GM13976 (cell line): ENCODE data around the gene TMEM235.
"Not testable (repeated sequence)": the region's sequence is repeated elsewhere in the genome, so short reads cannot be mapped to it uniquely, and the experiment has no call there.

Source experiments
- DNase-seq: peaks from one replicate; pipeline ENCODE4 v3.0.0; 2012; ENCODE audit warnings: low spot score
- in situ Hi-C: fragments of 300-500 bp; cut with MboI; formaldehyde crosslinking; loops from one replicate; pipeline ENCODE4 v1.12.0; 2022; ENCODE audit warnings: low sequenced_read_pairs, mixed read lengths, inconsistent platforms; ENCODE audit not compliant: unreplicated experiment
- TF ChIP-seq, protein P1 (sequence below): IDR thresholded peaks from 2 replicates; pipeline ENCODE4 v1.5.1; 2012; ENCODE audit warnings: borderline replicate concordance, mild to moderate bottlenecking; ENCODE audit not compliant: insufficient read depth; ENCODE audit errors: extremely low read depth, missing control alignments, control extremely low read depth

The TMEM235 gene

GRCh38 chr17:78232859-78233173, 1.4 kb downstream of the TMEM235 start:
- peak; percentile 50 for DNase-seq
- TF ChIP-seq, protein P1, sequence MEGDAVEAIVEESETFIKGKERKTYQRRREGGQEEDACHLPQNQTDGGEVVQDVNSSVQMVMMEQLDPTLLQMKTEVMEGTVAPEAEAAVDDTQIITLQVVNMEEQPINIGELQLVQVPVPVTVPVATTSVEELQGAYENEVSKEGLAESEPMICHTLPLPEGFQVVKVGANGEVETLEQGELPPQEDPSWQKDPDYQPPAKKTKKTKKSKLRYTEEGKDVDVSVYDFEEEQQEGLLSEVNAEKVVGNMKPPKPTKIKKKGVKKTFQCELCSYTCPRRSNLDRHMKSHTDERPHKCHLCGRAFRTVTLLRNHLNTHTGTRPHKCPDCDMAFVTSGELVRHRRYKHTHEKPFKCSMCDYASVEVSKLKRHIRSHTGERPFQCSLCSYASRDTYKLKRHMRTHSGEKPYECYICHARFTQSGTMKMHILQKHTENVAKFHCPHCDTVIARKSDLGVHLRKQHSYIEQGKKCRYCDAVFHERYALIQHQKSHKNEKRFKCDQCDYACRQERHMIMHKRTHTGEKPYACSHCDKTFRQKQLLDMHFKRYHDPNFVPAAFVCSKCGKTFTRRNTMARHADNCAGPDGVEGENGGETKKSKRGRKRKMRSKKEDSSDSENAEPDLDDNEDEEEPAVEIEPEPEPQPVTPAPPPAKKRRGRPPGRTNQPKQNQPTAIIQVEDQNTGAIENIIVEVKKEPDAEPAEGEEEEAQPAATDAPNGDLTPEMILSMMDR = no peak
- in situ Hi-C loops = no loop called here

- no peak for DNase-seq
- TF ChIP-seq, protein P1 = no peak
- in situ Hi-C loops = no loop called here
Measured at GRCh38 chr17:78233678-78234077, 2.2 kb downstream of the TMEM235 start.

- TF ChIP-seq, protein P1 = no peak
- no peak for DNase-seq
- in situ Hi-C loops = no loop called here
Measured at GRCh38 chr17:78234261-78234865, 2.9 kb downstream of the TMEM235 start.

DNA sequence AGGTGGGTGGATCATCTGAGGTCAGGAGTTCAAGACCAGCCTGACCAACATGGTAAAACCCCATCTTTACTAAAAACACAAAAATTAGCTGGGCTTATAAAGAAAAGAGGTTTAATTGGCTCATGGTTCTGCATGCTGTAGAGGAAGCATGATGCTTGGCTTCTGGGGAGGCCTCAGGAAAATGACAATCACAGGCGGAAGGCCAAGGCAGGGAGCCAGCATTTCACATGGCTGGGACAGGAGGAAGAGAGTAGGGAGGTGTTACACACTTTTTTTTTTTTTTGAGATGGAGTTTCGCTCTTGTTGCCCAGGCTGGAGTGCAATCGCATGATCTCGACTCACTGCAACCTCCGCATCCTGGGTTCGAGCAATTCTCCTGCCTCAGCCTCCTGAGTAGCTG, 3.6 kb downstream of the TMEM235 start:
- DNase-seq, in situ Hi-C loops: not testable (repeated sequence)

GRCh38 chr17:78235885-78236284, 4.5 kb downstream of the TMEM235 start:
- DNase-seq = no peak
- in situ Hi-C loops = no loop called here
- TF ChIP-seq, protein P1 = no peak

DNA sequence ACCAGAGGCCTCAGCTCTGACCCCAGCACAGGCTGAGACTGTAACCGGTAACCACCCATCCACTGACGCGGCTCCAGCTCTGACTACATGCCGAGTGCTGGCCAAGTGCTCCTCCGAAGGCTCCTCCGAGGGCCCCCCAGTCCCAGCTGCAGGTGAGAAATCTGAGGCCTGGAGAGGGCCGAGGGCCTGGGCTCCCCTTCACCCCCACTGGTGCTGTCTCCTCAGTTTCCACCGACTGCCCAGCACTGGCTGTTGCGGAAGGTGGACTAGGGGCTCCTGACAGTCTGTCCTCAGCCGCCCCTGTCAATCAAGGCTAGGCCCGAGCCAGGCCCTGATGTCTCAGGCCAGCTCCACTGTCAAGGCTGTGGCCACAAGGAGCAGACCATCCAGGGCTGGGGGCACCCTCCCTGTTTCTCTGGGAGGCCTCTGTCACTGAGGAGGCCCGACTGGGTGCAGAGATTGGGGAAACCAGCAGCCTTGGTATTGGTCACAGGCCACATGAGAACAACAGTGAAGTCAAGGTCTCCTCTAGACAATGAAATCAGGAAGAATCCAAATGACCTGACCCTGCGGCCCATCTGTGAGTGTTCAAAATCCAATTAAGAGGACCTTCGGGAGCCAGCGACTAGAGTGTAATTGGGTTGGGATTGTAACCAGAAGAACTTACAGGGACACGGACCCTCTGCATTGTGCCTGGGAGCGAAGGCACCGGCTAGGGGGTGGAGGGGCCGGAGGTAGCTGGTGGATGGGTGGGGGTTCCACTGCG, 5.1 kb downstream of the TMEM235 start:
- TF ChIP-seq, protein P1 = no peak
- in situ Hi-C loops = no loop called here
- DNase-seq = no peak

DNA sequence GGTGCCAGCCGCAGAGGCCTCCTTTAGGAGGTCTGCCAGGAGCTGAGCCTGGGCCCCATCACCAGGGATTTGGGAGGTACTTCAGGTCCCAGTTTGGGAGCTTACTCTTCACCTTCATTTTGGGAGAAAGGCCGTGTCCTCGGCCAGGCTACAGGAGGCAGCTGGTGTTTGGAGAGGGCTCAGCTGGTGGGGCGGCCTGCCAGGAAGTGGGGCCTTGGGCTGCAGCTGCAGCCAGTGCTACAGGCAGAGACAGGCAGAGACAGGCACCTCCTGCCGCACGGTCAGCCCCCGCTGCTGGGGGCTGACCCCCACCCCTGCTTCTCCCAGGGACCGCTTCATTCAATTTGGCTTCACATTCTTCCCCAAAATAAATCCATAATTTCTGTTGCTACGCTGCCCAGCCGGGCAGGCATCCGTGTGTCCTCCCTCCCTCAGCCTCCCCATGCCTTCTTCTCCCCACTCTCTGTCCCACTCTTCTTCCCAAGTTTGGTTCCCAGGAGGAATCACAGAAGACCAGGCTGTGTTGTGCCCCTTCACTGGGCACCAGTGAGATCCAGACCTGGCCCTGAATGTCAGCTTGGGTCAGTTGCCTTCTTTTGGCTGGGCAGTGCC, 6.1 kb downstream of the TMEM235 start:
- in situ Hi-C loops = no loop called here
- TF ChIP-seq, protein P1 = no peak
- DNase-seq = no peak
